ENCODE results near the gene PMP22. TPM values are rescaled to one million over a fixed set of nuclear protein-coding genes. Genes with fewer than 3 reads are reported as not detected.

The PMP22 gene
- total RNA-seq, 1 donor from 2014 or later, result 9.4 TPM

GRCh38 chr17:15257796-15258512, 7.2 kb downstream of the PMP22 start:
- DNase-seq (ENCODE audit: low spot score in 2 of 2) (no peak), FAIRE-seq (no peak)

- peak; percentile 74 to 81 for DNase-seq (ENCODE audit: low spot score in 2 of 2)
- FAIRE-seq, result no peak
These were observed 7.8 kb downstream of the PMP22 start for GRCh38 chr17:15257258-15257788.

- DNase-seq (ENCODE audit: low spot score in 2 of 2) (no peak), FAIRE-seq (no peak)
These were observed 8.4 kb downstream of the PMP22 start for GRCh38 chr17:15256689-15257088.

- FAIRE-seq, result no peak
These were observed 9.2 kb downstream of the PMP22 start for GRCh38 chr17:15255713-15256454.

DNA sequence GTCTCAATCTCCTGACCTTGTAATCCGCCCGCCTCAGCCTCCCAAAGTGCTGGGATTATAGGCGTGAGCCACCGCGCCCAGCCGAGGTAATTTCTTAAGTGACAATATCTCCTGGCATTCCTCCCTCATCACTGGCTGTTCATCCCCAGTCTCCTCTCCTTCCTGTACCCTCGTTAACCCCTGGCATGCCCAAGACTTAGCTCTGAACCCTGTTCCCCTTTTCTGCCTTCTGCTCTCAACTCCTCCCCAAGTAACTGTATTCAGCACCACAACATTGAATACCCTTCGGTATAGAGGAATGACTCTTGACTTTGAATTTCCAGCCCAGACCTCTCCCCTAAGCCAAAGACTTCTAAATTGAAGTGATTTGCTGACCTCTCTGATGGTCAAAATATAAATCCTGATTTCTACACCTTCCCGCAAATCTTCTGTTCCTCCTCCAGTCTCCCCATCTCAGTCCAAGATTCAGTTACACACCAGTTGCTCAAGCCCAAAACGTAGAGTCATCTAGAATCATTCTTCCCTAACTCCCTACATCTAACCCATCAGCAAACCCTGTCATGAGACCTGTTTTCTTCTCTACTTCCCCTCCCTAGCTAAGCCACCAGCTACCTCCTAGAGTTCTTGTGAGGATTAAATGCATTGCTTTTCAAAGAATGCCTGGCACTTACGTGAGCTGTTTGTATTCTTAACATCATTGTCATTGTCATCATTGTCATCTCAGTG, 14.8 kb downstream of the PMP22 start:
- FAIRE-seq, result no peak
- DNase-seq (ENCODE audit: low spot score in 2 of 2), result no peak

More at GRCh38 chr17:15255713-15256454, 9.2 kb downstream of the PMP22 start:
- DNase-seq (ENCODE audit: low spot score in 2 of 2), result no peak

- DNase-seq (ENCODE audit: low spot score in 2 of 2) (no peak), FAIRE-seq (no peak)
These were observed 15.6 kb downstream of the PMP22 start for GRCh38 chr17:15249487-15249886.

- FAIRE-seq (no peak), DNase-seq (ENCODE audit: low spot score in 2 of 2) (no peak)
These were observed 17.1 kb downstream of the PMP22 start for GRCh38 chr17:15247891-15248529.

- FAIRE-seq (no peak), DNase-seq (ENCODE audit: low spot score in 2 of 2) (no peak)
These were observed 20.1 kb downstream of the PMP22 start for GRCh38 chr17:15245054-15245453.

- FAIRE-seq, result no peak
- DNase-seq (ENCODE audit: low spot score in 2 of 2), result no peak
These were observed 24.5 kb downstream of the PMP22 start for GRCh38 chr17:15240644-15241043.

DNA sequence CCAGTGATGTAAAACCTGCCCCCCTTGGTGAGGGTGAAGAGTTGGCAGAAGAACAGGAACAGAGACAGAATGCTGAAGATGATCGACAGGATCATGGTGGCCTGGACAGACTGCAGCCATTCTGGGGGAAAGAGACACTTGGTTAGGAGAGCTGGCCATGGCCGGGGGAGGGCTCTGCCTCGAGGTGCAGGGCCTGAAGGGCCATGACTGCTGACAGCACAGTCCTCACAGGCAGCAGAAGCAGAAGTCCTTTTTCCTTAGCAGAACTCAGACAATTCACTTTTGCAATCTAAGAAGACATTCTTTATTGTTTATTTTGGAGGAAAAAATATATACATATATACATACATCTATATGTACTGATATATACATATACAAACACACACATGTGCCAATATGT, 25.6 kb downstream of the PMP22 start:
- no peak for FAIRE-seq
- DNase-seq (ENCODE audit: low spot score in 2 of 2), result no peak

DNA sequence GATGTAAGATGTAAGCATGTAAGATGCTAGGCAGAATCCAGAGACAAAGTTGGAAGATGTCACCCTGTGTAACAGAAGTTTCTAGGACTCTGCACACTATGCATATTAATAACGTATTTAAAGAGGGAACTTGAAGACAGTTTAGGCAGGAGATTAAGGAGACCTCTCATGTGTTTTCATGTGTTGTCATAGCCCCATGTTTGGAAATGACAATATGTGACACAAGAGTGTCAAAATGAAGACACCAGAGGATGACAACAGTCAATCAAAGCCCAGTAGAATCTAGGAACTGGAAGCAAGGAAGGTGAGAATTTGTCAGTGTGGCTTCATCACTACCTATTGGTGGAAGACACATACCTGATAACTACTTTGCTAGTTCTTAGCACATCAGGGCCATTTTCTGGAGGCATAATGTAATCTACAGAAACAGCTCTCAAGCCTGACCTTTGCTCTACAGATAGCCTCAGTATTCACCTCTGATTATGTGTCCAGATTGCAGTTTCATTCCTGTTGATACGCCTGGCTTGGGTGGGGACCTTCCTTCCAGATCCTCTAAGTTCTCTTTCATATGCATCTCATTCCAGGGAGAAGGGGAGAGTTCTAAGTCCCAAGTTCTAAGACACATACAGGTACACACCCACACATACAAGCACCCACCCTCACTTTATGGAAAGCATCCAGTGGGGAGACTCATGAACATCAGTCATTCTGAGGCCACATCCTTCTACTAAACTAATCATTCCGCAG, 26.3 kb downstream of the PMP22 start:
- no peak for FAIRE-seq
- DNase-seq (ENCODE audit: low spot score in 2 of 2), result no peak

- no peak for FAIRE-seq
- DNase-seq (ENCODE audit: low spot score in 2 of 2), result no peak
These were observed 27.1 kb downstream of the PMP22 start for GRCh38 chr17:15238057-15238456.

GRCh38 chr17:15237106-15237425, 28.1 kb downstream of the PMP22 start:
- DNase-seq (ENCODE audit: low spot score in 2 of 2) (no peak), FAIRE-seq (no peak)

DNA sequence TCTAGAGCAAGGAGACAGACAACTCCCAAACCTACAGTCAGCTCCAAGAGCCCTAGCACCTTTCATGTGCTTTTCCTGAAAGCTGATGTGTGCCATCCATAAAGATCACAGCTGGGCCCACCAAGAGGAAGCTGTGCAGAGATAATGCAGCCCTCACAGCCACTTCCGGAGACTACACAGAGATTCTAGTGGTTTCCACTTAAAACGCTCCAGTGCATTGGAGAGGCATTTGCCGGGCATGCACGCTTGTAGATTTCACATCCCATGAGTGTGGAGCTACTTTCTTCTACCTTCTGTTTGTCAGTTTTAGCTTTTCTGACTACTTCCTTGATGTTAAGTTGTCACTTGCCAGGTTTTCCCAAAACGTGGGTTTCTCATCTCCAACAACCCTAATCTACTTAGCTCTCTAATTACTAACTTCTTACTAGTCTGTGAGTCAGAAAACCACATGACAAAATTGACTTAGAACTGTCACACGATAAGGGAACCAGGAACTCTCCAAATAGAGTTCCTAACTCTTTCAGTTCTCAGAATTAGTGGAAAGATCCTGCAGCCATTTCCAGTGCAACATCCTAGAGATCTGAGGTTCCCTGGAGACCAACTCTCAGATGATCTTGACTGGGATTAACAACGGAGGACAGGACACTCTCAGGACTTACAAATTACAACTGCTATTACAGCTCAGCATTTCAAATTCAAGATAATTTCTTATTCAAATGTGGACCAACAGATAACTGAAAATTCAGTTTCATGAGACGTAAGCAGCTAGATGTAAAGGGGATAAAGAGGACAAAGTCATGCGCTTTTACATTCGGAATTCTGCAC, 28.6 kb downstream of the PMP22 start:
- DNase-seq (ENCODE audit: low spot score in 2 of 2), result no peak
- FAIRE-seq, result no peak

DNA sequence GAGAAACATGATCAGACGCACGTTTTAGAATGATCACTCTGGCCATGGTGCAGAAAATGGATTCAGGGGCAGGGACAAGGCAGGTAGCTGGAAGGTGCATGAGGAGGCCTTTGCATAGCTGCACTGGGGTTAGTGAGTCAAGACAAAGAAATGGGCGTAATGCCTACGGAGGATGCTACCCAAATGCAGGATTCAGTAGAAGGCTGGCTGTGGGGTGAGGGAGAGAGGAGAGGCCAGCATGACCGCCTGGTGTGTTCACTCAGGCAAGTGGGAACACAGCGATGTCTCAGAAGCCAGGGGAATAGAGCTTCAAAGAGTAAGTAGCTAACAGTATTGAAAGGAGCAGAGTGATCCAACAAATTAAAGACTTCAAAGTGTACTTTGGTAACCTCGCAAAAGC, 31.2 kb downstream of the PMP22 start:
- DNase-seq (ENCODE audit: low spot score in 2 of 2) (no peak), FAIRE-seq (no peak)

GRCh38 chr17:15233022-15233805, 31.9 kb downstream of the PMP22 start:
- FAIRE-seq (no peak), DNase-seq (ENCODE audit: low spot score in 2 of 2) (no peak)

DNA sequence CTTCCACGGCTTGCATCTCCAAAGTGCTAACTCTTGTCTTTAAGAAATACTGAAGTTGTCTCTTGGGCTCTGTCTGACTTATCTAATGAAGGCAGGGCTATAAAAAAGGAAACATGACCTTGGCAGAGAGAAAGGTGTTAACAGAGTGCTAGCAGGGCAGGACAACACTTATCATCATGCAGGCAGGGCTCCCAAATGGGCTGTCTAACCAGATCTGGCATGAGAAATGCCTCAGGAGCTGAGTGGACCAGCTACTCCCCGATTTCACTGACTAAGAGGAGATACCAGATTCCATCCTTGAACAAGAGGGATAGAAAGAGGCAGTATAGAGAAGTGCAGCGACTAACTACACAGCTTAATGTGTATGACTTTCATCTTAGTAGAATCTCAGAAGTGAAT, 32.6 kb downstream of the PMP22 start:
- FAIRE-seq, result no peak
- no peak for DNase-seq (ENCODE audit: low spot score in 2 of 2)

DNA sequence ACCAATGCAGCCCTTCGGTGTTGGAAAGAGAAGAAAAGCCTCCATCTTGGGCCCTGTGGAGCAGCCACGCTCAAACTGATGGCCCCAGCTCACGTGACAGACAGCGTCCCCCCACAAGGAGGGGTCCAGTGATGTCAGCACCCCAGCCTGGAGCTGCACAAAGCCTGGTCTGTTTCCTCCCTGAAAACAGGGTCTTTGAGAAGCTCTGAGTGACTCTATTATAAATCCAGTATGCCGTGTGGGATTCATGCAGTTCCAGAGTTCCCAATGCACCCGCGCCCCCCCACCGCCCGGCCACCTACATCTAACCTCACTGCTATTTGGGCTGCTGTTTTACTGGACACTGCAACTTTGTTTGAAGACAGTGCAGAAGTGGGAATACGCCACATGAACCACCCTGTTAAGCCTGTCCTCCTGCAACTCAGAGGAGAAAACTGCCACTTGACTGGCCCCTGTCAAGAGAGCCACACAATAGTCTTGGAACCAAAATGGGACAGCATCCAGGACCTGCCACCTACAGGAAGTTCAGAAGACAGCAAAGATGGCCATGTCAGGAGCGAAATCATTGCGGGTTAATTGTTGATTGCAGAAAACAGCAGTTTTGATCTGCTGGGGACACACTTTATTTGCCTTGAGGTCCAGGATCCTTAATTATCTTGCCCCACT, 33.1 kb downstream of the PMP22 start:
- FAIRE-seq (no peak), DNase-seq (ENCODE audit: low spot score in 2 of 2) (peak; percentile 46 to 58)

Data from frontal cortex (tissue), 4 donors.